ENCODE data around the gene DTD1. TPM values are rescaled to one million over a fixed set of nuclear protein-coding genes. Genes with fewer than 3 reads are reported as not detected.
"Not testable (repeated sequence)": the region's sequence is repeated elsewhere in the genome, so short reads cannot be mapped to it uniquely, and the experiment has no call there.

DTD1 gene
- total RNA-seq, 2 donors from 2014 or later: 8.9 to 16.1 TPM

GRCh38 chr20:18781509-18781908, 193.7 kb downstream of the DTD1 start:
- ATAC-seq (no peak), DNase-seq (no peak)
- WGBS, 2 donors: 65 to 70% methylated on average over 3 of the region's 3 CpGs
- Histone ChIP-seq H3K27ac (no peak overlapping the region), H3K4me1 (no peaks in the 10 kb centered on the region), H3K9me3 (no peaks in the 10 kb centered on the region), H3K4me3 (no peak overlapping the region), H3K27me3 (no peaks in the 10 kb centered on the region), H3K36me3 (replicated peaks in 1 of 2; ENCODE audit: insufficient read depth in 1 of 2, low read depth in 2 of 2) (no peaks in the 10 kb centered on the region)
- no peak for TF ChIP-seq POLR2A (IDR thresholded peaks at IDR 0.05)
- no peak for TF ChIP-seq CTCF (IDR thresholded peaks at IDR 0.05)
- intact Hi-C loops (cut with DNase I): no loop called here

- intact Hi-C loops (cut with DNase I): no loop called here
- ATAC-seq: no peak
- WGBS, 2 donors: 65 to 84% methylated on average over 5 of the region's 5 CpGs
These were observed 195.6 kb downstream of the DTD1 start for GRCh38 chr20:18783385-18783959.

GRCh38 chr20:18787046-18787445, 199.2 kb downstream of the DTD1 start:
- DNase-seq; H3K36me3 ChIP-seq (replicated peaks in 1 of 2; ENCODE audit: insufficient read depth in 1 of 2, low read depth in 2 of 2); H3K4me3 ChIP-seq; H3K4me1 ChIP-seq; H3K27ac ChIP-seq; H3K9me3 ChIP-seq; ATAC-seq; intact Hi-C loops (cut with DNase I); H3K27me3 ChIP-seq: not testable (repeated sequence)
- WGBS, 2 donors: 21 to 88% methylated on average over 1 to 2 of the region's 2 CpGs

More at GRCh38 chr20:18783385-18783959, 195.6 kb downstream of the DTD1 start:
- H3K9me3 ChIP-seq: no peaks in the 10 kb centered on the region
- no peaks in the 10 kb centered on the region for H3K36me3 ChIP-seq (replicated peaks in 1 of 2; ENCODE audit: insufficient read depth in 1 of 2, low read depth in 2 of 2)
- TF ChIP-seq CTCF (IDR thresholded peaks at IDR 0.05) (no peak), POLR2A (IDR thresholded peaks at IDR 0.05) (no peak)
- H3K4me3 ChIP-seq: no peak overlapping the region
- DNase-seq: no peak
- H3K4me1 ChIP-seq: no peaks in the 10 kb centered on the region
- no peak overlapping the region for H3K27ac ChIP-seq
- H3K27me3 ChIP-seq: no peaks in the 10 kb centered on the region

- Histone ChIP-seq H3K36me3 (replicated peaks in 1 of 2; ENCODE audit: insufficient read depth in 1 of 2, low read depth in 2 of 2) (no peaks in the 10 kb centered on the region), H3K27me3 (no peaks in the 10 kb centered on the region), H3K27ac (no peak overlapping the region), H3K4me3 (no peak overlapping the region), H3K4me1 (no peaks in the 10 kb centered on the region), H3K9me3 (no peaks in the 10 kb centered on the region)
- DNase-seq: no peak
- TF ChIP-seq POLR2A (IDR thresholded peaks at IDR 0.05) (no peak), CTCF (IDR thresholded peaks at IDR 0.05) (no peak)
- intact Hi-C loops (cut with DNase I): no loop called here
- ATAC-seq: no peak
These were observed 200.2 kb downstream of the DTD1 start for GRCh38 chr20:18788021-18788420.

- H3K4me3 ChIP-seq: no peak overlapping the region
- no peak for DNase-seq
- H3K4me1 ChIP-seq: peaks cover 12% of the 10 kb centered on the region
- no peaks in the 10 kb centered on the region for H3K27me3 ChIP-seq
- no peak for ATAC-seq
- intact Hi-C loops (cut with DNase I): no loop called here
- no peak overlapping the region for H3K27ac ChIP-seq
- no peaks in the 10 kb centered on the region for H3K9me3 ChIP-seq
- TF ChIP-seq POLR2A (IDR thresholded peaks at IDR 0.05) (no peak), CTCF (IDR thresholded peaks at IDR 0.05) (no peak)
- H3K36me3 ChIP-seq (replicated peaks in 1 of 2; ENCODE audit: insufficient read depth in 1 of 2, low read depth in 2 of 2): no peaks in the 10 kb centered on the region
- WGBS, 2 donors: 46 to 48% methylated on average over 3 of the region's 3 CpGs
These were observed 202.9 kb downstream of the DTD1 start for GRCh38 chr20:18790787-18791186.
